Ammon's horn (tissue), 1 donor: ENCODE results near the gene PLCD4.

Source experiments
- DNase-seq: peaks from one replicate; pipeline ENCODE4 v3.0.0-alpha.2; 2016; ENCODE audit warnings: low spot score

The PLCD4 gene

GRCh38 chr2:218607436-218608115, at the start of gene PLCD4:
PLCD4 (plus strand) TSS chr2:218607899; CDS start chr2:218615740, 7,841 bp downstream.
- no peak for DNase-seq

GRCh38 chr2:218557941-218558340, 49.8 kb upstream of the PLCD4 start:
- no peak for DNase-seq

DNA sequence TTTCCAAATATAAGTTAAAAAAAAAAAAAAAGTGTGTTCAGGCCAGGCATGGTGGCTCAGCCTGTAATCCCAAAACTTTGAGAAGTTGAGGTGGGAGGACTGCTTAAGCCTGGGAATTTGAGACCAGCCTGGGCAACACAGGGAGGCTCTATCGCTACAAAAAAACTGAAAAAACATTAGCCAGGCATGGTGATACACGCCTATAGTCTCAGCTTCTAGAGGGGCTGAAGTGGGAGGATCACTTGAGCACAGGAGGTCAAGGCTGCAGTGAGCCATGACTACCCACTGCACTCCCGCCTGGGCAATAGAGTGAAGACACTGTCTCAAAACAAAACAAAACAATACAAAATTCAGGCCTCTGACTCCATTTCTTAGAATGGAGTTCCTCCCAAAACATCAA, 48.7 kb upstream of the PLCD4 start:
- DNase-seq, result no peak

GRCh38 chr2:218564056-218564455, 43.6 kb upstream of the PLCD4 start:
- DNase-seq, result no peak

DNA sequence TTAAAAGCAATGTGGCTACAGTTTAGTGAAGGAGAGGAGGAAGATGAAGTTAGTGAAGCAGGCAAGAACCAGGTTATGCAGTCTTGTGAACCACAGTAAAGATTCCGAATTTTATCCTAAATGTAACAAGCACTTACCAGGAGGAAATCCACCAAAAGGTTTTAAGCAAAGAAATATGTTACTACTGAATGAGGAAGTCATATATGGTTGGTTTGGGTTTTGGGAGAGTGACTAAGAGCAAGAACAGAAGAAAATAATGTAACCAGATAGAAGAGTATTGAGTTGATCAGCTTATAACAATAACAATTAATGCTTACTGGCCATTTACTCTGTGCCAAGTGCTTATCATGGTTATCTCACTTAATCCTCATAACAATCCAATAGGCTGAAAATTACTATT, 41.4 kb upstream of the PLCD4 start:
- no peak for DNase-seq

DNA sequence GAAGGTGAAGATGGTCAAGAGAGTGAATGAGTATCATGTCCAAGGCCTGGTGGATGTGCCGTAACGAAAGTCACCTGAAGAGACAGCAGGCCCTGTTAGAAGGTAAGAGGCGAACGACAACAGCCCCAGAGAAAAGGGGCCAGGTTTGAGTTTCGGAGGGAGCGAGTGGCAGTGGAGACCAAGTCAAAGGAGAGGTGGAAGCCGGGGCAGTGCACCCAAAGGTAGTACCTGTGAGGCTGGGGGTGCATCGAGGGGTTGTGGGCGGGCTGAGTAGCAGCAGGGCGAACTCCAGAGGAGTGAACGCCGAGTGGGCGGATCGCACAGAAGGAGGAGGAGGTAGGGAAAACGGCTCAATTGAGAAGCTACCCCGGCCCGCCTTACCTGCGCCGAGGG, 39.9 kb upstream of the PLCD4 start:
- DNase-seq, result no peak

DNA sequence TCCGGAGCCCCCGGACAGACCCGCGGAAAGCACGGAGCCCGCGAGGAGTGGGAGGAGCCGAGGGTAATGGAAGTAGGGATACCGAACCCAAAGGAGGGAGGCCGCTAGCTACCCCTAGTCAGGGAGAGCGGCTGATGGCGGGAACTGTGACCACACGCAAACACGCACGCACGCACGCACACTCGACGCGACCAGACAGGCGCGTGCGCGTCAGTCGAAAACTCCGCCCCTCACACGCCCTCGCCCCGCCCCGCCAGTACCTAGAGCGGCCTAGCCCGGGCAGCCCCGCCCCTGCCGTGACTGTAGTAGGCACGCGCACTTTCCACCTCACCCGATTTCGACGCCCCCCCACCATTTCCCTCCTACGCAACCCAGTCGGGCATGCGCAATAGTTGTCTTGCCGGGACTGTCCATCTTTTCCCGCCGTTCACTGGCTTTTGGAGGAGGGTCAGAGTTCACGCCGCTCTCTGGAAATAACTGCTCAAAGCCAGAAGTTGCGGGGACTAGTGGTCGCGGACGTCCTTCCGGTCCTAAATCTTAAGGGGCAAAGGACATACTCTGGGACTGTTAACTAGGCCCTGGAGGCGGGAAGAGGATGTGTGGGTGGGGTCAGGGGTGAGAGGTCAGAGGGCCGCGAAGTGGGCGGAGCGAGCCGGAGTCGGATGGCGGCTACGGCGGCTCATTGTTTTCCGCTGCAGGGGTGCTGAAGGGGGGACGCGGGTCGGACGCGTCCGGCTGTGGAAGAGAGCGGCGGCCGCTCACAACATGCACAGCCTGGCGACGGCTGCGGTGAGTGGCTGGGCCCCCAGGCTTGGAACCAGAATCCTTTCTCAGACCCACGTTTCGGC, 39.3 kb upstream of the PLCD4 start, which contains the start of the genes CNOT9 and USP37:
CNOT9 (plus strand) TSS at position 650 of the 848 bp plus-strand sequence; CDS start at position 766, 116 bp downstream.
USP37 (minus strand) TSS at position 162 of the 848 bp plus-strand sequence. CDS start 9,698 bp downstream, outside the sequence.
- DNase-seq, result peak; percentile 99

DNA sequence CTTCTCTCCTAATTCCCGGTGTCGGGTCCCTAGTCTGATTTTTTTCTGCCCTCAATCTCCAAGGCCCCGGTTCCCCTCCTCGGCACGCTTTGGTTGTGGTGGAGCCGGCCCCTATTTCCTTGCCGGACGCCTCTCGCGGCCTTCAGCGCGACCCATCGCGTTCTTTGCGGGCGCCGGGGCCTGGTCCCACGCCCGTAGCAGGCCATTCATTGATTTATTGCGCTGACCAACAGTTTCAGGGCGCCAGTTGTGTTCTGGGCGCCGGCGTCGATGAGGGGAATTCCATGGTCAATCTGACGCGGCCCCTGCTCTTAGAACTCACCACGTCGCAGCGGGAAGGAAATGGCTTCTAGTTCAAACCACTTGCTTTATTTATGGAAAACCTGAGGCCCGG, 38.7 kb upstream of the PLCD4 start:
- DNase-seq, result peak; percentile 28

GRCh38 chr2:218569661-218570500, 37.8 kb upstream of the PLCD4 start:
- DNase-seq, result peak; percentile 5

GRCh38 chr2:218570850-218571249, 36.8 kb upstream of the PLCD4 start:
- no peak for DNase-seq

DNA sequence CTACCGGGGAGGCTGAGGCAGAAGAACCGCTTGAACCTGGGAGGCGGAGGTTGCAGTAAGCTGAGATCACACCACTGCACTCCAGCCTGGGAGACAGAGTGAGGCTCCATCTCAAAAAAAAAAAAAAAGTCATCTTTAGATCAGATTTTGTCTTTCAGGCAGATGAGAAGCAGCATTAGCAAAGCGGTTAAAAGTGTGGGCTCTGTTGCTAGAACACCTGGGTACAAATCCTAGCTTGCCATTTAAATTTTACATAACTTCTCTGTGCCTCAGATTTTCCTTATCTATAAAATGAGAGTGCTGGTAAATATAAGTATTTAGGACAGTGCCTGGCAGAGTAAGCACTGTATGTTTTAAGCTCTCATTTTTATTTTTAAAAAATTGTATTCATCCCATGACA, 30.8 kb upstream of the PLCD4 start:
- DNase-seq, result no peak

DNA sequence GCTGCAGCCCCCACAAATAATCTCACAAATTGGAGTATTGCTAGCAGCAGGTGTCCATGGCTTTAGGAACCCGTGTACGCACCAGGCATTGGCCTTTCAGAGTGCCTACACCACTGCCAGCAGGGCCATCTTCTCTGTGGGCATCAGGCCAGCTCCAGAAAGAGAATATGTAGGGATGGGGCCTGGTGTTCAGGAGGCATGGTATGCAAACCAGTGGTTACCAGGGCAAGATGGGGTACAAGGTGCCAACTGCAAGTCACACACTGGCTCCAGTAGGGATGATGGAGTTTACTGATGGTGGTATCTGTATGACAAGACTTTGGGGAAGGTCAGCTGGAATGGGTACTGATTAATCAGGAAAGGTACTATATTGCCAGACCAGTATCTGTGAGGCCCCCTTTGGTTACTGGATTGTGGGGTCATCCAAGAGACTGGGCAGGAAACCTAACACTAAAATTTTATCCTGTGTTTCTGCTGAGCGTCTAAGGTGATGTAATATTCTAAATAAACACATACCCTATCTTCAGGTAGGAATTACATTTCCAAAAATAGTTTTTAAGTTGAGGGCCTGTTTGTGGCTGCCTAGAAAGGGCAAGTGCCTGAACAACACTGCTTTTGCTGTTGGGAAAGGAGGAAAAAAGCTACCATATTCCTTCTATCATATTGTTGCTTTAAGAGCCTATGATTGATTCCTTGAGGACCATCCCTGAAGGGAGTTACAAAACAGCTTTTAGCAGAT, 30.0 kb upstream of the PLCD4 start:
- no peak for DNase-seq

- DNase-seq, result no peak
These were observed 29.3 kb upstream of the PLCD4 start for GRCh38 chr2:218578272-218578877.

GRCh38 chr2:218582076-218582475, 25.6 kb upstream of the PLCD4 start:
- DNase-seq, result no peak

DNA sequence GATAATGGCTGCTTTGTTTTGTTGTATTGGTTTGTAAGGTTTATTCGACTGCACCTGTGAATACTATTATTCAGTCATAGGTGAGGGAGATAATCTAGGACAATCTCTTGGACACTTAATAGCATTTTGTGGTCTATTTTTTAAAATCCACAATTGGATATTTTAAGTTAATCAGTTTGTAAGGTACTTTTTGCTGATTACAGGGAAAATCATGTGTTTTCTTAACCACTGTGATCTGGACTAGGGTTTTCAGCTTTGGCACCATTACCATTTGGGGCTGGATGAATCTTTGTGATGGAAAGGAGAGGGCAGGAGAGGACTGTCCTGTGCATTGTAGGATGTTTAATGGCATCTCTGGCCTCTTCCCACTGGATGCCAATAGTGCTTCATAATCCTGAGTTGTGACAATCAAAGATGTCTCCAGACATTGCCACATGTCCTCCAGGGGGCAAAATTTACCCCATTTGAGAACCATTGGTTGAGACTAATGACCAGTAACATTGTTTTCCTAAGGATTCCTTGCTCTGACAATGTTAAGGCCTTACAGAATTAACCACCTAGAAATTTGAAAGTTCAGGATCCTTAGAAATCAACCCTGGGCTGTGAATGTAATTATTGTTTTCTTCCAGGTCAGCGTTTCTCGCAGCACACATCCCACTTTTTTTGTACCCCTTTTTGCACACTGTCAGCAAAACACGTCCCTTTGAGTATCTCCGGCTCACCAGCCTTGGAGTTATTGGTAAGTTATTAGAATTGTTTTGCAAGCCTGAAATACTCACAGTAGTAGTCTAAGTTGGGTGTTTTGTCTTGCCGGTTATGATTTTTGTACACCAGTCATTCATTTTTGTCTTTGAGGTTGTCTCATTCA, 23.5 kb upstream of the PLCD4 start:
- no peak for DNase-seq

DNA sequence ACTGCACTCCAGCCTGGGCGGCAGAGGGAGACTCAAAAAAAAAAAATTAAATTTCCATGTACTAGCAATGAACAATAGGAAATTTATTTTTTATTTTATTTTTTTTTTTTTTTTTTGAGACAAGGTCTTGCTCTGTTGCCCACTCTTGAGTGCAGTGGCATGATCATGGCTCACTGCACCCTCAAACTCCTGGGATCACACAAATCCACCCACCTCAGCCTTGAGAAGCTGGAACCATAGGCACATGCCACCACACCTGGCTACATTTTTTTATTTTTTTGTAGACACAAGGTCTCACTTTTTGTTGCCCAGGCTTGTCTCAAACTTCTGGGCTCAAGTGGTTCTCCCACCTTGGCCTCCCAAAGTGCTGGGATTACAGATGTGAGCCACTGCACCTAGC, 22.2 kb upstream of the PLCD4 start:
- no peak for DNase-seq

DNA sequence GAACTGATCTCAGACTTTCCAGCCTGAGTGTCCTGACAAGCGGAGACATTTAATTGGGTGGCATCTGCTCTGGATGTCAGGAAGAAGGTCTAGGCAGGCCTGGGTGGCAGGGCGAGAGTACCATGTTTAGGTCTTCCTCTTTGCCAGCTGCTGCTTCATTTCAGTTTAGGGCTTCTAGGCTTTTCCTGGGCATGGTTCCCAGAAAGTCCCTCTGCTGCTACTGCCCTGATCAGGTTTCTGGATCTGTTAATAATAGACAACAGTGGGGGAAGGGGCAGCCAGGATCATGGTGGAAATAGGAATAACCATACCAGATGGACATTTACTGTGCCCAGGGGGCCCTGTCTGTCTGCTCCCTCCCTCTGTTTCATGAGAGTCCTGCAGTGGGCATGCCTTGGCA, 2.3 kb upstream of the PLCD4 start:
- DNase-seq, result peak; percentile 17

- no peak for DNase-seq
These were observed 8.2 kb downstream of the PLCD4 start for GRCh38 chr2:218615868-218616315.

DNA sequence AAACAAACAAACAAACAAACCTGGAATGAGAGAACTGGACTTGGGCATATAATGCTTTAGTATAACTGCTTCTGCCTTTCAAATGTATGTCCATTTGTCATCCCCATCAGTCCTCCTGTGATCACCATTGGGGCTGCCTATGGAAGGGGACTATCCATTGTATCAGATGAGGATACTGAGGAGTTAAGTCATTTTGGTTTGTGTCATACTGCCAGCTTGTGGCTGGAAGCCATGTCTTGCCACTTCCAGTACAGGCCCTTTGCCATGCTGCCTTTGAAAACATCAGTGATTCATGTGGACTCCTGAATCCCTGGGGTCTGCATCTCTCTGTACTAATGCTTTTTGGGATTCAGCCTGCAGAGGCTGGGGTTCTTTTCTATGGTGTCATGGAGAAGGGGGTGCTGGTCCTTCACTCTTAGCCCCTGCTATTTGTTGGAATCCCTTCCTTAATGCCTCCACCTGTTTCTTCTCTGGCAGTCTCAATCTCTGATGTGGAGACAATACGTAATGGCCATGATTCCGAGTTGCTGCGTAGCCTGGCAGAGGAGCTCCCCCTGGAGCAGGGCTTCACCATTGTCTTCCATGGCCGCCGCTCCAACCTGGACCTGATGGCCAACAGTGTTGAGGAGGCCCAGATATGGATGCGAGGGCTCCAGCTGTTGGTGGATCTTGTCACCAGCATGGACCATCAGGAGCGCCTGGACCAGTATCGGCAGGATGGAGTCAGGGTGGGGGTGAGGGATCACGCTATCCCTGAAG, 10.6 kb downstream of the PLCD4 start:
- no peak for DNase-seq
